NCI-H526 (cell line): ENCODE data around the gene RALGAPA1.
"Not testable (repeated sequence)": the region's sequence is repeated elsewhere in the genome, so short reads cannot be mapped to it uniquely, and the experiment has no call there.

Experiments used
- DNase-seq, 2 experiments: peaks; one replicate each; lab custom pipeline; 2025; lab: John Stamatoyannopoulos, UW

Gene RALGAPA1

DNA sequence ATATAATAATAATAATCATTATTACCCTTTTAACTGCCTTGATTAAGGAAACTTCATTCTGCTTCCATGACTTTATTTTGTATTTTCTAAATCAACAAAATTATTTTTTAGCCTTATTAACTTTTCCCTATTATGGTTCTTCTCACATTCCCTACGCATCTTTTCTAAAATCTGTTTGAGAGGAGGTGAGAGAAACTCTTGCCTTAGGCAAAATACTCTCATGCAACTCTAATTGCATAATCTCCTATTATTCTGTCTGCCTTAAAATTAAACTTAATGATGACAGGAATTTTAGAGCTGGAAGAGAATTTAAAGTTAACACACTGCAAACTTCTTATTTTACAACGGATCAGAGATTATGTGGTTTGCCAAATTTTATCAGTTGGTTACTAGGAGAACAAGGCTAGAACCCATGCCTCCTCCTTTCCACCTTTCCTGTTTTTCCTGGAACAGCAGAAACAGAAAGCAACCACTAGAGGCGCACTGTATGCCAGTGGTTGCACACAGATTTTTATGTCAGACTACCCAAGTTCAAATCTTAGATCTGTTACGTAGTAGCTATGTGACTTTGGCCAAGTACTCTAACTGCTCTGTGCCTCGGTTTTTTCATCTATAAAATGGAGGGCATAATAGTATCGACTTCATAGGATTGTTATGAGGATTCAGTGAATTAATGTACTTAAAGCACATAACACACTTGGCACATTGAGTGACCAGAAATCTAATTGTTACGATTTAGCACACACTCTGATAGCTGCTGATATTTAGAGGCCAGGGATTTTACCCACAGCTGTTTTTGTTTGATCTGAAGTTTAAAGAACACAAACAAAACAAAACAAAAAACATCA lies 12.7 kb upstream of the RALGAPA1 start:
- DNase-seq: peak in 1 of 2 experiments; percentile 40

DNA sequence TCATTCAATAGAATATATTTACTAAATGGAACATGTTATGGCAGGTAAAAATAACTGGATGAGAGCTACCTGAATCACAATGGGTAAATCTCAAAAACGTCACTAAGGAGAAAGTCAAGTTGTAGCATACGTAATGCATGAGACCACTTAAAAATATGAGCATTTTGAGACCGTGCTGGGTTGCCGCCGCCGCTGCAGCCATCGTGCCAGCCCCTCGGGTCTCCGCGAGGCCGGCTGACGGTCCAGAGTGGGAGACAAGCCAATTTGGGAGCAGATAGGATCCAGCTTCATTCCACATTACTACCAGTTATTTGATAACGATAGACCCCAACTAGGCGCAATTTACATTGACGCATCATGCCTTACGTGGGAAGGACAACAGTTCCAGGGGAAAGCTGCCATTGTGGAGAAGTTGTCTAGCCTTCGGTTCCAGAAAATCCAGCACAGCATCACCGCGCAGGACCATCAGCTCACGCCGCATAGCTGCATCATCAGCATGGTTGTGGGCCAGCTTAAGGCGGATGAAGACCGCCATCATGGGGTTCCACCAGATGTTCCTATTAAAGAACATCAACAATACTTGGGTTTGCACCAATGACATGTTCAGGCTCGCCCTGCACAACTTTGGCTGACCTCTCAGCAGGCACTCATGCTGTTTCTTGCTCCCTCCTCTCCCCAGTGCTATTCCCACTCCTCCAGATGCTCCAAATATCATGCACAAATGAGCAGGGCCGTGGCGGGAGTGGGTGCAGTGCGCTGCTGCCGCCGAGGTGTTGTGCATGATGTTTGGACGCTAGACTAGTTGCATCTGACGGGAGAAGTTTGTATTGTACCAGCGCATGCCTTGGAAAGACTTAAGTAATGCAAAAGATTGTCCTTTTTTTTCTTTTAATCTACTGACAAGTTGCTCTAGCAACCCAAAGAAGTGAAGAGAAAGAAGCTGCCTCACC lies 10.8 kb upstream of the RALGAPA1 start:
- DNase-seq: no peak

DNA sequence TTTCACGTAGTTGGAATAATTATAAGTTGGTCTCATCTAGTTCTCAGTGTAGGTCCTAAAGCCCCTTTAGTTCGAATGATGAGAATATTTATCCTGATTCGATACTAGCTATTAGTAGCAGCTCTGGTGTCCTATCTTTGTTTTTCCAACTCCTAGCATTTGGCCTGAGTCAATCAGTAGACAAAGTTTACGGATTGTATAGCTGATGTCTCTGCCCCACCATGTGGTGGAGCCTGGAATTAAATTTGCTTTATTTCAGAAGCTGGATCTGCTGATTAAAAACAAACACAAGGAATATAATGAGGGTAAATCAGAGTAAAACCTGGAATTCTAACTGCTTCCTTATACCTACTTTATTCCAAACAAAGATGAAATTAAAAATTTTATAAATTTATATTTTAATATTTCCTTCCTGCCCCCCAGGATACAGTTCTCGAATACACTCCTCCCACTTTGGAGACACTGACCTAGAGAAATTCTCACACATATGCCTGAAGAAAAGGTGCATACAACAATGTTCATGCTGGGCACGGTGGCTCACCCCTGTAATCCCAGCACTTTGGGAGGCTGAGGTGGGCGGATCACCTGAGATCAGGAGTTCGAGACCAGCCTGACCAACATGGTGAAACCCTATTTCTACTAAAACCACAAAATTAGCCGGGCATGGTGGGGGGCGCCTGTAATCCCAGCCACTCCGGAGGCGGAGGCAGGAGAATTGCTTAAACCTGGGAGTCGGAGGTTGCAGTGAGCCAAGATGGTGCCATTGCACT lies 9.4 kb upstream of the RALGAPA1 start:
- peak; percentile 40 to 72 for DNase-seq

DNA sequence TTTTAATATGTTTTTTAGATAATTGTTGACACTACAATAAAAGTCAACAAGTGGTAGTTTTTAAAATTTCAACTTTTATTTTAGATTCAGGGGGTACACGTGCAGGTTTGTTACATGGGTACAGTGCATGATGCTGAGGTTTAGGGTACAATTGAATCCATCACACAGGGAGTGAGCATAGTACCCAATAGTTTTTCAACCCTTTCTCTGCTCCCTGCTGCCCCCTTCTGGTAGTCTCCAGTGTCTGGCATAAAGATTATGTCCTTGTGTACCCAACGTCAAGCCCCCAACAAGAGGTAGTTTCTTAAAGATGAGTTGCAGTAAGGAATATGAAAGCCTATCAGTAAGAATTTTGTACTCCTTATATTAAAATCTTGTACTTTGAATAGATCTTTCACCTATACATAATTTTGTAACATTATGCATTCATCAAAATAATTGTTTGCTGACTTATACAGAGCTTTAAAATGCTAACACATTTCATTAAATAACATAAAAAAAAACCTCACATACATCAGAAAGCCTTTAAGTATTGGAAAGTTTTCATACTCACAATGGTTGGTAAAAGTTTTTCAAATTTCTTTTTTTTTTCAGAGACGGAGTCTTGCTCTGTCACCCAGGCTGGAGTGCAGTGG lies 5.4 kb upstream of the RALGAPA1 start:
- peak; percentile 54 to 74 for DNase-seq

DNA sequence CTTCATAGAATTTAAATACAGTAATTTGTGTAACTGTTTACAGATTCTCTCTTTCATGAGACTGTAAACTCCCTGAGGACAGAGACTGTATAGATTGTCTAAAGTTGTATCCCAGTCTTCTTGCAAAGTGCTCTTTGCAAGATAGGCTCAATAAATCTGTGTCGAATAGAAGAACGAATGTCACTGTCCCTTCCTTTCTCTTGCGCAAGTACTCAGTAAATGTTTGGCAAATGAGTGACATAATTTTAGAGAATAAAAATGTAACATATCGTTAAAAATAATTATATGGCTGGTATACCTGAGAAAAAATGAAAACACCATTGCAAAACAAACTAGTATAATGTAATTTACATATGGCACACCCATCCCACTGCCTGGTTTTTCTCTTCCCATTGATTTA lies 1.9 kb upstream of the RALGAPA1 start:
- no peak for DNase-seq

DNA sequence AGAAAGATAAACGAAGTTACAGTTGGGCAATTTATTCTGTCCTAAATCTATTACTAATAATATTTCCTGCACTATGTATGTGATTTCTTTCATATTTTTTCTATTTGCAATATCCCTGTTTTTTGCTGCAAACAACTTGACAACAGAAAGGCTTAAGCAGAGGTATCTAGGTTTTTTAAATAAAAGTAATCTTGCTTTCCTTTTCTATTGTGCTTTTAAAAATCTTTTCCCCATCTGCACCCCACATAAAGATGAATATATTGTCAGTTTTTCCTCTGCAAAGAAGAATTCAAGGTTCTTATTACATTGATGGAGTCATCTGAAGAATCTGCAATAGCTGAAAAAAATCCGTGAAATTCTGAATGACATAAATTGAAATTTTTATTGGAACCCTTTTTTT lies 502 bp upstream of the RALGAPA1 start:
- no peak for DNase-seq

DNA sequence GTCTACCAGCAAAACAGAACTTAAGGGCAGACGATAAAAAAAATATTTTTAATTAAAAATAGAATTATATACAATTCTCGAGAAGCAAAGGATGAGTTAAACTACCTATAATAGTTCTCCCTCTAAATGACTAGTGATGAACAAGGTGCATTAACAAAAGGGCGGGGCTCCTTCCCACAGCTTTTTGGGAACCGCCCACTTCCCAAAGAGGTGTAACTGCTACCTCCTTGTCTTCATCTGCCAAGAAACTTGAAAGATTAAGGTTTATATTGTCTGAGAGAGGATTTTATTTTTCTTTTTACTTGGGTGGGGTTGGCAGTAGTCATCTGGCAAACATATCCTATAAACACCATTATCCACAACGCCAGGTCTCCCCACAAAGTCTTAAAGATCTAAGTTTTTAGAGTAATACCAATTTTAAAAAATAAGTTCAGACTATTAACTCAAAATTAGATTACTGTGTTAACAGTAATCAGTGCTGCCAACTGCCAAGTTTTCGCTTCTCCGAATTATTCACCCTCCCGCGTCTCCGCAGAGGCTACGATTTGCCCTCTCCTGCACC lies 938 bp downstream of the RALGAPA1 start:
- DNase-seq: peak in 1 of 2 experiments; percentile 30

DNA sequence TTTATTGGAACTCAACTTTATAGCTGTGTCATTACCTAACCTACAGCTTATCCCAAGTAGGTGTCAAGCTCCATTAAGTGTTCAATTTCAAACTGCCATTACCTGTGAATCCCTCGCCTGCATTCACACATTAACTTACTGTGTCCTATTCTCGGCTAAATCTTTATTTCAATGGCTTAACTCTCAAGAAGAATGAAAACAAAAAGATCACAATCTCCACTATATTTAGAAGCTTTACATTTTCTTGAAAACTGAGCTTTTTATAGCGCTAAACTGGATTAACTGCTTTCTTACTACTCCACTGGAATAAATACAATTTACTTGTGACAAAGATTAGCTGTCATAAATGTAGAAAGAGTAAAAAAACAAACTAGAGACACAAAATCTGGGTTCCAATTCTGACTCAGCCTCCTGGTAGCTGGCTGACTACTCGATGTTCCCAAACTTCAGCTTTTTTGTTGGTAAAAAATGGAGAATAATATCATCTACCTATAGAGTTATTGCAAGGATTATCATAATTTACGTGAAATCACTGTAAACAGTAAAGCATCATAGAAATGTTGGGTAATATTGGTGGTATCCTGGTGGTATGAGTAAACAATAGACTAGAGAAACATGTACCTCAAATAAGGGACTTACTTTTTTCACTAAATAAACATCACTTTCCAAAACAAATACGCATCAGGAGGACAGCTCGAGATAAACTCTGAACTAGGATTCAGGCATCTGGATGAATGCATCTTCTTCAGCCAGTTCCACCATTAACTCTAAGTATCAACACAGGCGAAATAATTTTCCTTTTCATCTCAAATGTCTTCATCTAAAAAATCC lies 1.7 kb downstream of the RALGAPA1 start:
- DNase-seq: no peak

DNA sequence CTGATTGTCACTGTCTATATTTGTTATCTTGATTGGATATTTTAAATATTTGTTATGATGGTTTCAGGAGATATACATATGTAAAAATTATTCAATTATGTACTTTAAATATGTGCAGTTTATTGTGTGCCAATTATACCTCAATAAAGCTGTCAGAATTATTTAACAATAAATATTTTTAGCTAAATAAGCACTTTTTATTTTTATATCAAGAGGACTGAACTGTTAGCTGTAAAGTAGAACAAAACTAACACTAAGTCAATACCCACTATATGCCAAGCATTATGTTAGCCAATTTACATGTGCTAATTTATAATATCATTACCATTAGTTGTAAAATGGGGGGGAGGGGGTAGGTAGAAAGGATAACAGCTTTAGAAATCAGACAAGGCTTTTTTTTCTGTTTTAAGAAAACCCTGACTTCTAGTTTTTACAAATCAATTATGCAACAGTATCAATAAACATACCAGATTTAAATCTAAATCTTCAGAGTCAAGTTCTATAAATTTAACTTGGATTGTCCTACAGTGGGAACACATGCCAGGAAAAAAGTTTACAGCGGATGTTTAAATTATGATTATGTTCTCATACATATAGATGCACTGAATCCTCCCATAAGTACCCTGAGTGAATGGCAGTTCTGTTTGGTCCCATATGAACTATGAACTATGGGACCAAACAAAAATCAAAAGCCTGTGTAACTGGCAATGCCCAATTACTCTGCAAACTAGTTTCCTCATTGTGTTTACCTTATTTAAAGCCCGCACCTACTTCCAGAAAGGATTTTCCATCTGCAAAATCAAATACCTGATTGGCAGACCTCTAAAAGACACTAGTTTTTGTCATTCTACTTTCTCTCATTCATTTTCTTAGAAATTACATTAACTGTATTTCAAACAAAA lies 2.8 kb downstream of the RALGAPA1 start:
- DNase-seq: no peak

DNA sequence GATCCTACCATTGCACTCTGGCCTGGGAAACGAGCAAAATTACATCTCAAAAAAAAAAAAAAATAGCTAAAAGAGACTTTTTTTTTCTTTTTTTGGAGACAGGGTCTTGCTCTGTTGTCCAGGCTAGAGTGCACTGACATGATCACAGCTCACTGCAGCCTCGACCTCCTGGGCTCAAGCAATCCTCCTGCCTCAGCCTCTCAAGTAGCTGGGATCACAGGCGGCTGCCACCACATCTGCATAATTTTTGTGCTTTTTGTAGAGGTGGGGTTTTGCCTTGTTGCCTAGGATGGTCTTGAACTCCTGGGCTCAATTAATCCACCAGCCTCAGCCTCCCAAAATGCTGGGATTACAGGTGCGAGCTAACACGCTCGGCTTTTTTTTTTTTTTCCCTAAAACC lies 11.3 kb downstream of the RALGAPA1 start:
- no peak for DNase-seq

DNA sequence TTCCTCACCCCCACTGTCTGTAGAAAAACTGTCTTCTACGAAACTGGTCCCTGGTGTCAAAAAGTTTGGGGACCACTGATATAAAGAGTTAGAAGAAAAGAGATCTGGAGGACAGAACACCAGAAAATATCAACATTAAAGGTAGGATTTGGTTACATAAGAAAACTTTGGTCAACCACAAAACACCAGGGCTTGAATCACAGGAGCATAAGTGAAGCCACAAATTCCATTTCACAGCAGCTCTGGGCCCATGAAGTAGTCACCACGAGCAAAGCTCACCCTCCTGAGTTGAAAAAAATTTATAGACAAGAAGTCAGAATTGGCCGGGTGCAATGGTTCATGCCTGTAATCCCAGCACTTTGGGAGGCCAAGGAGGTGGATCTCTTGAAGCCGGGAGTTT lies 19.4 kb downstream of the RALGAPA1 start:
- DNase-seq: no peak

DNA sequence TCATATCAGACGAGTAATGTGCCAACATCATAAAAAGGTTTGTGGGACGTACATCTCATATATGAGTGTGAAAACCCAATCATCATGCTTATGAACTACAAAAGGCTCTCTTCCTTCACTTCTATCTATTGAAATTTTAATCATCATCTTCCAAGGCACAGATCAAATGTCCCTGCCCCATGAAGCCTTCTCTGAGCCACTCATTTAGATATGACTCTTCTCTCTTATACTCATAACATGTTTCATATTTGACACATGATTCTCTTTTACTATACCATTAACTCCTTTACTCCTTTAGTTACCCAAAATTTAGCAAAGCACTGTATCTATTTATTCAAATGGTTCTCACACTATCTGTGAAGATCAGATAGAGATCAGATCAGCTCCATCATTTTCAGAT lies 22.2 kb downstream of the RALGAPA1 start:
- DNase-seq: no peak

DNA sequence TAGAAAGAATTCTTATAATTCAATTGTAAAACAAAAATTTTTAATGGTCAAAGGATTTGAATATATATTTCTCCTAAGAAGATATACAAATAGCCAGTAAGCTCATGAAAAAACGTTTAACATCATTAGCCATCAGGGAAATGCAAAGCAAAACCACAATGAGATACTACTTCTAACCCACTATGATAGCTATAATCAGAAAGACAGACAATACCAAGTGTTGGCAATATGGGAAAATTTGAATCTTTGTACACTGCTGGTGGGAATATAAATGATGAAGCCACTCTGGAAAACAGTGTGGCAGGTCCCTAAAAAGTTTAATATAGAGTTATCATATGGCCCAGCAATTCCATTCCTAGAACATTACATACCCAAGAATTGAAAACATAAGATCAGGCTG lies 25.4 kb downstream of the RALGAPA1 start:
- no peak for DNase-seq

DNA sequence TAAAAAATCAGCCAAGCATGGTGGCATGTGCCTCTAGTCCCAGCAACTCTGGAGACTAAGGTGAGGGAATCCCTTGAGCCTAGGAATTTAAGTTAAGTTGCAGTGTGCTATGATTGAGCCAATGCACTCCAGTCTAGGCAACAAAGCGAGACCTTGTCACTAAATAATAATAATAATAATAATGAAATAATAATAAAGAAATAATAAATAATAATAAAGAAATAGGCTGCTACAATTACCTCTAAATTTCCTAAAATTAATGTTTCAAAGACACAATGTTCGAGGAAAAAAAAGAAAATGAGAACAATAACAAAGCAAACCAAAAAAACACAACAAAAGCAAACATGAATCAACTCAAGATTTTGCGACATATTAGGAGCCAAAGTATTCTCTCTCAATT lies 29.7 kb downstream of the RALGAPA1 start:
- DNase-seq: no peak

DNA sequence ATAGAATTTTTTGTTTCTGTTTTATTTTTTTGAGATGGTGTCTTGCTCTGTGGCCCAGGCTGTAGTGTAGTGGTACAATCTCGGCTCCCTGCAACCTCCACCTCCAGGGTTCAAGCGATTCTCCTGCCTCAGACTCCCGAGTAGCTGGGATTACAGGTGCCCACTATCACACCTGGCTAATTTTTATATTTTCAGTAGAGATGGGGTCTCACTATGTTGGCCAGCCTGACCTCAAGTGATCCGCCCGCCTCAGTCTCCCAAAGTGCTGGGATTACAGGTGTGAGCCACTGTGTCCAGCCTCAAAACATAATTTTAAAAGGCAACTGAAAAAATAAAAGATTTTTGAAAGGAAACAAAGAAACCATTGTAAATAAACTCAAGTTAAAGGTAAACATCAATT lies 31.5 kb downstream of the RALGAPA1 start:
- not testable (repeated sequence) for DNase-seq

DNA sequence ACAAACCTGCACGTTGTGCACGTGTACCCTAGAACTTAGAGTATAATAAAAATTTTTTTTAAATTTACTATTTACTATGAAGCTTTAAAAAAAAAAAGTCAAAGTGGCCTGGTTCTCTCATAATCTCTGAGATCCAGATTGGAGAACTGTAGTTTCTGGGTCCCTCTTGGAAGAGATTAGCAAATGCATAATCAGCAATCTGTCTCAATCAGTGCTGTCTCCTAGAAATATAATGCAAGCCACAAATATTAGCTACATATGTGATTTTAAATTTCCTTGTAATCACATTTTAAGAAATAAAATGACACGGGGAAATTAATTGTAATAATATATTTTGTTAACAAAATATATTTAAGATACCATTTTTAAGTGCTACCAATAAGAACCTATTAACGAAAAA lies 32.3 kb downstream of the RALGAPA1 start:
- DNase-seq: no peak

DNA sequence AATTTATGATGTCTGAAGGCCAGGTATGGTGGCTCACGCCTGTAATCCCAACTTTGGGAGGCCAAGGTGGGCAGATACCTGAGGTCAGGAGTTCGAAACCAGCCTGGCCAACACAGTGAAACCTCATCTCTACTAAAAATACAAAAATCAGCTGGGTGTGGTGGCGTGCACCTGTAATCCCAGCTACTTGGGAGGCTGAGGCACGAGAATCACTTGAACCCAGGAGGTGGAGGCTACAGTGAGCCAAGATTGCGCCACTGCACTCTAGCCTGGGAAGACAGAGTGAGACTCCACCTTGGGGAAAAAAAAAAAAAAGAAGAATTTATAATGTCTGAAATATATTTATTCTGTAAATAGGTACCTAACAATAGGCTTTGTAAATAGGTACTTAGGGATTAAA lies 33.0 kb downstream of the RALGAPA1 start:
- not testable (repeated sequence) for DNase-seq

DNA sequence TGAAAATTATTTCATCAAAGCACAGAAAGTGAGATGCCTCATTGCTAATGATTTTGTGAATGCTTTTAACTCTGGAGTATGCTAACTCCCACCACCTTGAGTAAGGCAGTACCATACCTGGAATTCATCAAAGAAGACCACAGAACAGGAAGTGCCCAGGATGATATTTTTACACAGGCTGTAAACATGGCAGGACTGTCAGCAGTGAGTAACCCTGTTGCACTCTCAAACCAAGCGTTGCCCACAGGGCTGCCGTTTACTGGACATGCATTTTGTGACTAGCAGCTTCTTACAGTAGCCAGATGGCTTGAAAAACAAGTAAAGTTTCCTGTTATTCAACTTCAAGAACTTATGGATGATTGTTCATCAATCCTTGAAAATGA lies 42.4 kb downstream of the RALGAPA1 start:
- DNase-seq: no peak

DNA sequence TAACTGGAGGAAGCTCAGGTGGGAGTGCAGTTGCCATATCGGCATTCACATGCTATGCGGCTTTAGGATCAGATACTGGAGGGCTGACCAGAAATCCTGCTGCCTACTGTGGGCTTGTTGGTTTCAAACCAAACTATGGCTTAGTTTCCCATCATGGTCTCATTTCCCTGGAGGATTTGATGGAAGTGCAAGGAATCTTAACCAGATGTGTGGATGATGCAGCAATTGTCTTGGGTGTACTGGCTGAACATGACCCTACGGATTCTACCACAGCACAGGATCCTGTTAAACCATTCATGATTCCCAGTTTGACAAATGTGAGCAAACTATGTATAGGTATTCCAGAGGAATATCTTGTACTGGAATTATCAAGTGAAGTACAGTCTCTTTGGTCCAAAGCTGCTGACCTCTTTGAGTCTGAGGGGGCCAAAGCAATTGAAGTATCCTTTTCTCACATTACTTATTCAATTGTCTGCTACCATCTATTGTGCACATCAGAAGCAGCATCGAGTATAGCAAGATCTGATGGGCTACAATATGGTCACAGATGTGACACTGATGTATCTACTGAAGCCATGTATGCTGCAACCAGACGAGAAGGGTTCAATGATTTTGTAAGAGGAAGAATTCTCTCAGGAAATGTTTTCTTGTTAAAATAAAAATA lies 42.9 kb downstream of the RALGAPA1 start:
- DNase-seq: no peak
